CD4-positive, alpha-beta T cell treated with Interleukin-1 beta for 1 hour (primary cell): ENCODE measurements around the gene MACROD2.

Experiments used
- DNase-seq, 2 donors: peaks; one replicate each; pipeline ENCODE4 v3.0.0-alpha.2; 2020 to 2022

MACROD2 gene

GRCh38 chr20:14724036-14724435, 728.7 kb downstream of the MACROD2 start:
- DNase-seq, result no peak

- no peak for DNase-seq
Observed at GRCh38 chr20:14724468-14724867, 729.2 kb downstream of the MACROD2 start.

- DNase-seq, result no peak
Observed at GRCh38 chr20:14726591-14726990, 731.3 kb downstream of the MACROD2 start.

- DNase-seq, result no peak
Observed at GRCh38 chr20:14727485-14728150, 732.3 kb downstream of the MACROD2 start.

GRCh38 chr20:14729390-14729789, 734.1 kb downstream of the MACROD2 start:
- no peak for DNase-seq

GRCh38 chr20:14732343-14732742, 737.0 kb downstream of the MACROD2 start:
- no peak for DNase-seq

- no peak for DNase-seq
Observed at GRCh38 chr20:14732996-14733395, 737.7 kb downstream of the MACROD2 start.

GRCh38 chr20:14740380-14740779, 745.1 kb downstream of the MACROD2 start:
- no peak for DNase-seq

- DNase-seq, result no peak
Observed at GRCh38 chr20:14741616-14742015, 746.3 kb downstream of the MACROD2 start.

- DNase-seq, result no peak
Observed at GRCh38 chr20:14744723-14745122, 749.4 kb downstream of the MACROD2 start.

- DNase-seq, result no peak
Observed at GRCh38 chr20:14745830-14746229, 750.5 kb downstream of the MACROD2 start.

- DNase-seq, result no peak
Observed at GRCh38 chr20:14751191-14751590, 755.9 kb downstream of the MACROD2 start.

- DNase-seq, result no peak
Observed at GRCh38 chr20:14757728-14758127, 762.4 kb downstream of the MACROD2 start.

- no peak for DNase-seq
Observed at GRCh38 chr20:14758356-14758755, 763.0 kb downstream of the MACROD2 start.

GRCh38 chr20:14759979-14760378, 764.7 kb downstream of the MACROD2 start:
- no peak for DNase-seq

- no peak for DNase-seq
Observed at GRCh38 chr20:14761903-14762302, 766.6 kb downstream of the MACROD2 start.

- no peak for DNase-seq
Observed at GRCh38 chr20:14764511-14765369, 769.4 kb downstream of the MACROD2 start.

GRCh38 chr20:14765370-14765701, 770.0 kb downstream of the MACROD2 start:
- DNase-seq, result no peak

GRCh38 chr20:14773486-14773885, 778.2 kb downstream of the MACROD2 start:
- no peak for DNase-seq

- no peak for DNase-seq
Observed at GRCh38 chr20:14775778-14776177, 780.5 kb downstream of the MACROD2 start.

GRCh38 chr20:14777591-14777990, 782.3 kb downstream of the MACROD2 start:
- DNase-seq, result no peak

GRCh38 chr20:14778096-14778495, 782.8 kb downstream of the MACROD2 start:
- no peak for DNase-seq

GRCh38 chr20:14778875-14779274, 783.6 kb downstream of the MACROD2 start:
- no peak for DNase-seq

- no peak for DNase-seq
Observed at GRCh38 chr20:14780508-14780907, 785.2 kb downstream of the MACROD2 start.

- DNase-seq, result no peak
Observed at GRCh38 chr20:14782731-14783130, 787.4 kb downstream of the MACROD2 start.
